Measurements from ENCODE around the gene TRIM23.
"Not testable (repeated sequence)": the region's sequence is repeated elsewhere in the genome, so short reads cannot be mapped to it uniquely, and the experiment has no call there.

The TRIM23 gene

DNA sequence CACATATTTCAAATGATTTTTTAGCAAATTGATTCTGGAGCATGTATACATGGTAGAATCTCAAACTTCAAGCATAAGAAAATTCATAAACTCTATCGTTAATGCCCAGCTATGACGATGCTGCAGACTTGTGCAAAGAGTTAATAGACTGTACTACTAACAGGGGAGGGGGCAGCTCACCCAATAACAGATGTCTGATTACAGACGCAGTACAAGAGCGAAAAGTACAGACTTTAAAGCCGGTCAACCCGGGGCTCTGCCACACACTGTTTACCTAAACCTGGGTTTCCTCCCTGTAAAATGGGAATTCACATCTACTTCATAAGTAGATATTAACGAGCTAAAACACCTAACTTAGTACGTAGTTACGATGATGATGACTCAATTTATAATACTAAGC, 651 bp downstream of the TRIM23 start:
- Histone ChIP-seq H2BK120ac (ENCODE audit: low read depth, low read length) (no peak overlapping the region), H3K18ac (ENCODE audit: low read depth in 1 of 2, low read length in 2 of 2) (no peak overlapping the region), H3K27ac (ENCODE audit: low read length, poor library complexity, severe bottlenecking) (no peak overlapping the region)

GRCh38 chr5:65621961-65622360, 2.2 kb downstream of the TRIM23 start:
- H3K4me3 ChIP-seq (ENCODE audit: insufficient read depth in 1 of 2, low read depth in 1 of 2, low read length in 2 of 2); H3K4me1 ChIP-seq (ENCODE audit: control insufficient read depth, insufficient read depth, low read depth, low read length); H2BK120ac ChIP-seq (ENCODE audit: low read depth, low read length); H3K9ac ChIP-seq (ENCODE audit: low read length); DNase-seq; H3K4me2 ChIP-seq (ENCODE audit: low read length, poor library complexity, severe bottlenecking); H4K91ac ChIP-seq (ENCODE audit: low read length); H2AK5ac ChIP-seq (ENCODE audit: low read length, severe bottlenecking); H2AFZ ChIP-seq (ENCODE audit: low read depth, low read length); H3K79me1 ChIP-seq (replicated peaks; ENCODE audit: low read length, poor library complexity, severe bottlenecking); H2BK15ac ChIP-seq (ENCODE audit: low read depth, poor library complexity, severe bottlenecking); H3K23ac ChIP-seq (ENCODE audit: low read length in 2 of 2); H3K4ac ChIP-seq (ENCODE audit: low read depth in 1 of 2, low read length in 2 of 2); H3K27ac ChIP-seq (ENCODE audit: low read length, poor library complexity, severe bottlenecking); H4K8ac ChIP-seq (ENCODE audit: low read length); H3K27me3 ChIP-seq (ENCODE audit: control insufficient read depth in 1 of 2, insufficient read depth in 1 of 2, low read length in 2 of 2); H3K14ac ChIP-seq (ENCODE audit: low read length in 2 of 2); H3K18ac ChIP-seq (ENCODE audit: low read depth in 1 of 2, low read length in 2 of 2); H3K9me3 ChIP-seq (ENCODE audit: control insufficient read depth, low read length); H2BK5ac ChIP-seq (ENCODE audit: low read depth, low read length, poor library complexity, severe bottlenecking); H2BK12ac ChIP-seq (ENCODE audit: low read length in 2 of 2): not testable (repeated sequence)
- WGBS, result 96% methylated on average over 3 of the region's 4 CpGs
- H3K36me3 ChIP-seq (ENCODE audit: control insufficient read depth in 1 of 2, insufficient read depth in 2 of 2, low read depth in 1 of 2, low read length in 2 of 2), result peaks cover 0 to 13% of the 10 kb centered on the region in 2 experiments

More for the DNA sequence above, 651 bp downstream of the TRIM23 start:
- Histone ChIP-seq H4K8ac (ENCODE audit: low read length) (no peak overlapping the region), H3K4ac (ENCODE audit: low read depth in 1 of 2, low read length in 2 of 2) (no peak overlapping the region), H3K79me1 (replicated peaks; ENCODE audit: low read length, poor library complexity, severe bottlenecking) (peaks cover 8% of the 10 kb centered on the region), H2AK5ac (ENCODE audit: low read length, severe bottlenecking) (no peak overlapping the region), H2BK5ac (ENCODE audit: low read depth, low read length, poor library complexity, severe bottlenecking) (no peak overlapping the region), H3K36me3 (ENCODE audit: control insufficient read depth in 1 of 2, insufficient read depth in 2 of 2, low read depth in 1 of 2, low read length in 2 of 2) (peaks cover 2% of the 10 kb centered on the region in 2 experiments), H3K4me1 (ENCODE audit: control insufficient read depth, insufficient read depth, low read depth, low read length) (peaks cover 6% of the 10 kb centered on the region), H2BK12ac (ENCODE audit: low read length in 2 of 2) (no peak overlapping the region), H3K4me3 (ENCODE audit: insufficient read depth in 1 of 2, low read depth in 1 of 2, low read length in 2 of 2) (peak overlapping the region; percentile 81 to 88), H3K23ac (ENCODE audit: low read length in 2 of 2) (no peak overlapping the region), H3K4me2 (ENCODE audit: low read length, poor library complexity, severe bottlenecking) (peak overlapping the region; percentile 74), H3K14ac (ENCODE audit: low read length in 2 of 2) (no peak overlapping the region), H3K9me3 (ENCODE audit: control insufficient read depth, low read length) (no peaks in the 10 kb centered on the region), H4K91ac (ENCODE audit: low read length) (no peak overlapping the region), H2BK15ac (ENCODE audit: low read depth, poor library complexity, severe bottlenecking) (no peak overlapping the region), H3K9ac (ENCODE audit: low read length) (peak overlapping the region; percentile 96), H2AFZ (ENCODE audit: low read depth, low read length) (no peak overlapping the region), H3K27me3 (ENCODE audit: control insufficient read depth in 1 of 2, insufficient read depth in 1 of 2, low read length in 2 of 2) (no peaks in the 10 kb centered on the region)
- WGBS, result 42% methylated on average over 4 of the region's 9 CpGs
- DNase-seq, result no peak

GRCh38 chr5:65620021-65620420, 4.1 kb downstream of the TRIM23 start:
- Histone ChIP-seq H2BK15ac (ENCODE audit: low read depth, poor library complexity, severe bottlenecking) (no peak overlapping the region), H3K9me3 (ENCODE audit: control insufficient read depth, low read length) (no peaks in the 10 kb centered on the region), H2BK120ac (ENCODE audit: low read depth, low read length) (no peak overlapping the region), H3K18ac (ENCODE audit: low read depth in 1 of 2, low read length in 2 of 2) (no peak overlapping the region), H2BK5ac (ENCODE audit: low read depth, low read length, poor library complexity, severe bottlenecking) (no peak overlapping the region), H3K4me2 (ENCODE audit: low read length, poor library complexity, severe bottlenecking) (no peak overlapping the region), H2BK12ac (ENCODE audit: low read length in 2 of 2) (no peak overlapping the region), H3K27ac (ENCODE audit: low read length, poor library complexity, severe bottlenecking) (no peak overlapping the region), H4K91ac (ENCODE audit: low read length) (no peak overlapping the region), H3K23ac (ENCODE audit: low read length in 2 of 2) (no peak overlapping the region), H3K9ac (ENCODE audit: low read length) (no peak overlapping the region), H2AFZ (ENCODE audit: low read depth, low read length) (no peak overlapping the region), H3K79me1 (replicated peaks; ENCODE audit: low read length, poor library complexity, severe bottlenecking) (peaks cover 3% of the 10 kb centered on the region), H3K4me3 (ENCODE audit: insufficient read depth in 1 of 2, low read depth in 1 of 2, low read length in 2 of 2) (no peak overlapping the region), H3K4ac (ENCODE audit: low read depth in 1 of 2, low read length in 2 of 2) (no peak overlapping the region), H3K36me3 (ENCODE audit: control insufficient read depth in 1 of 2, insufficient read depth in 2 of 2, low read depth in 1 of 2, low read length in 2 of 2) (peaks cover 0 to 31% of the 10 kb centered on the region in 2 experiments), H4K8ac (ENCODE audit: low read length) (no peak overlapping the region), H3K27me3 (ENCODE audit: control insufficient read depth in 1 of 2, insufficient read depth in 1 of 2, low read length in 2 of 2) (no peaks in the 10 kb centered on the region), H3K14ac (ENCODE audit: low read length in 2 of 2) (no peak overlapping the region), H3K4me1 (ENCODE audit: control insufficient read depth, insufficient read depth, low read depth, low read length) (peaks cover 3% of the 10 kb centered on the region), H2AK5ac (ENCODE audit: low read length, severe bottlenecking) (no peak overlapping the region)
- no peak for DNase-seq
- 100% methylated on average over 1 of the region's 4 CpGs for WGBS

DNA sequence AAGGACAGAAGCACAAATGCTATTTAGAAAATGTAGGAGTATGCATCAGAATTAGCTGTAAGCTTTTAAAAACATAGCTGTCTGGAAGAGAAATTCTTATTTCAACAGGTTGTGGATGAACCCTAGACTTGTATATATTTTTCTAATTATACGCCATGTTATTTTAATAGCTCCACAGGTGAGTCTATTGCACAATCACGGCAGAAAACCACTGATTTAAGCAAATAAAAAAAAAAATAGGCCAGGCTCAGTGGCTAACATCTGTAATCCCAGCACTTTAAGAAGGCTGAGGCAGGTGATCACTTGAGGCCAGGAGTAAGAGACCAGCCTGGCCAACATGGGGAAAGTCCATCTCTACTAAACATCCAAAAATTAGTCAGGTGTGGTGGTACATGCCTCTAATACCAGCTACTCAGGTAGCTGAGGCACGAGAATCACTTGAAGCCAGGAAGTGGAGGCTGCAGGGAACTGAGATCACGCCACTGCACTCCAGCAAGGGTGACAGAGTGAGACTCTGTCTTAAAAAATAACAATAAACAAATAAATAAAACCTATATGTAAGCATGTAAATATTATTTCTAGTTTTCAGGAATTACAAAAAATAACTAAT, 11.7 kb downstream of the TRIM23 start:
- Histone ChIP-seq H4K8ac (ENCODE audit: low read length) (no peak overlapping the region), H2BK5ac (ENCODE audit: low read depth, low read length, poor library complexity, severe bottlenecking) (peak overlapping the region; percentile 22), H4K91ac (ENCODE audit: low read length) (no peak overlapping the region), H3K4me3 (ENCODE audit: insufficient read depth in 1 of 2, low read depth in 1 of 2, low read length in 2 of 2) (no peak overlapping the region), H3K23ac (ENCODE audit: low read length in 2 of 2) (no peak overlapping the region), H3K4me1 (ENCODE audit: control insufficient read depth, insufficient read depth, low read depth, low read length) (peaks cover 3% of the 10 kb centered on the region), H3K14ac (ENCODE audit: low read length in 2 of 2) (no peak overlapping the region), H2BK12ac (ENCODE audit: low read length in 2 of 2) (no peak overlapping the region), H2AFZ (ENCODE audit: low read depth, low read length) (no peak overlapping the region), H3K27me3 (ENCODE audit: control insufficient read depth in 1 of 2, insufficient read depth in 1 of 2, low read length in 2 of 2) (no peaks in the 10 kb centered on the region), H3K18ac (ENCODE audit: low read depth in 1 of 2, low read length in 2 of 2) (no peak overlapping the region), H3K9me3 (ENCODE audit: control insufficient read depth, low read length) (no peaks in the 10 kb centered on the region), H3K4me2 (ENCODE audit: low read length, poor library complexity, severe bottlenecking) (no peak overlapping the region), H3K27ac (ENCODE audit: low read length, poor library complexity, severe bottlenecking) (peak overlapping the region; percentile 45), H2BK15ac (ENCODE audit: low read depth, poor library complexity, severe bottlenecking) (no peak overlapping the region), H3K79me1 (replicated peaks; ENCODE audit: low read length, poor library complexity, severe bottlenecking) (peaks cover 19% of the 10 kb centered on the region), H2BK120ac (ENCODE audit: low read depth, low read length) (no peak overlapping the region), H2AK5ac (ENCODE audit: low read length, severe bottlenecking) (peak overlapping the region; percentile 57), H3K36me3 (ENCODE audit: control insufficient read depth in 1 of 2, insufficient read depth in 2 of 2, low read depth in 1 of 2, low read length in 2 of 2) (peaks cover 3 to 93% of the 10 kb centered on the region in 2 experiments), H3K4ac (ENCODE audit: low read depth in 1 of 2, low read length in 2 of 2) (no peak overlapping the region), H3K9ac (ENCODE audit: low read length) (no peak overlapping the region)
- DNase-seq, result no peak
- WGBS, result 94% methylated on average over 3 of the region's 4 CpGs

Data from mesenchymal stem cell (in vitro differentiated cells and primary cell).